ENCODE measurements around the gene IRAK2. TPM values are rescaled to one million over a fixed set of nuclear protein-coding genes. Genes with fewer than 3 reads are reported as not detected.
A peak's percentile ranks its signal among the peaks of the same experiment; 100 is the strongest.

IRAK2 gene
- polyA plus RNA-seq, 2 of the 4 experiments (the other 2 are of a cell fraction) = 7.9 to 12.5 TPM

DNA sequence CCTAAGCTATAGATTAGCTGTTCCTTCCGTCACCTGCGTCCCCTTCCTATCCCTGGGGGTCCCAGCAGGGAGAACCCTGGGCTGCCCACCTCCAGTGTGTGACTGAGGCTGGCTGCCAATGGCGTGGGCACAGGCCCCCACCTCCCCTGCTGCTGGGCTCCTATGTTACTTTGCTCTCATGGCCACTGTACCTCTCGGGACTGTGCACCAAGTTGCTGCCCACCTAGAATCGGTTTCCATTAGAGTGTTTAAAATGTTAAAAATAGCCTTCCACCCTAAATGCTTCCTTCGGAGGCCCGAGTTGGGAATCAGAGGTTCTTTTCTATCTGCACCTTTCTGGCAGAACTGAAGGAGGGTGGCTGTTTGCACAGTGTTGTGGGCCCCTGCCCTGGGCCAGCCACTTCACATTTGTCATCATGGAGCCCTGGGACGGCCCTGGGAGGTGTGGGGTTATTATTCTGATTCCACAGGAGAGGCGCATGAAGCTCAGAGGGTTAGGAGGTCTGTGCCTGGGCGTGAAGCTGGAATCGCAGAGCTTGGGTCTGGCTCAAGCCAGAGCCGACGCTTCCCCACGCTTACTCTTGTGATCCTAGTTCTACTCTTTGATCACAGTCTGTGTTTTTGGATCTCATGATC is 29.1 kb downstream of the IRAK2 start:
- 90% methylated on average over 14 of the region's 14 CpGs for WGBS (ENCODE audit: missing lambda C conversion rate)
- POLR2A ChIA-PET = interaction anchor here (0.6 to 3.3 kb wide), 2 partner anchors 11 to 28 kb away, joined by 3 to 43 read pairs; no protein-coding TSS in a partner anchor
- no peak for DNase-seq (ENCODE audit: low read depth in 1 of 2, low spot score in 1 of 2)
- H3K4me2 ChIP-seq = peak overlapping the region; percentile 77; the same call in 2 of the 3 replicates
- FAIRE-seq = no peak
- peaks cover 83% of the 10 kb centered on the region for H3K4me1 ChIP-seq
- no peaks in the 10 kb centered on the region for H3K9me3 ChIP-seq
- no peak overlapping the region for H3K4me3 ChIP-seq
- TF ChIP-seq, protein P1, sequence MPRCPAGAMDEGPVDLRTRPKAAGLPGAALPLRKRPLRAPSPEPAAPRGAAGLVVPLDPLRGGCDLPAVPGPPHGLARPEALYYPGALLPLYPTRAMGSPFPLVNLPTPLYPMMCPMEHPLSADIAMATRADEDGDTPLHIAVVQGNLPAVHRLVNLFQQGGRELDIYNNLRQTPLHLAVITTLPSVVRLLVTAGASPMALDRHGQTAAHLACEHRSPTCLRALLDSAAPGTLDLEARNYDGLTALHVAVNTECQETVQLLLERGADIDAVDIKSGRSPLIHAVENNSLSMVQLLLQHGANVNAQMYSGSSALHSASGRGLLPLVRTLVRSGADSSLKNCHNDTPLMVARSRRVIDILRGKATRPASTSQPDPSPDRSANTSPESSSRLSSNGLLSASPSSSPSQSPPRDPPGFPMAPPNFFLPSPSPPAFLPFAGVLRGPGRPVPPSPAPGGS (IDR thresholded peaks at IDR 0.05) = no peak
- TF ChIP-seq EP300 (IDR thresholded peaks at IDR 0.05) (no peak), NFE2L2 (conservative IDR thresholded peaks at IDR 0.05; ENCODE audit: low read length) (no peak), RARB (CRISPR knock-in tag; IDR thresholded peaks at IDR 0.05) (no peak), ZNF302 (CRISPR knock-in tag; IDR thresholded peaks at IDR 0.05) (no peak), HOXA7 (CRISPR knock-in tag; IDR thresholded peaks at IDR 0.05) (no peak), CHD2 (IDR thresholded peaks at IDR 0.05; ENCODE audit: low read length, partially characterized antibody) (no peak), HEYL (CRISPR knock-in tag; IDR thresholded peaks at IDR 0.05) (no peak)
- TF ChIP-seq, protein P2, sequence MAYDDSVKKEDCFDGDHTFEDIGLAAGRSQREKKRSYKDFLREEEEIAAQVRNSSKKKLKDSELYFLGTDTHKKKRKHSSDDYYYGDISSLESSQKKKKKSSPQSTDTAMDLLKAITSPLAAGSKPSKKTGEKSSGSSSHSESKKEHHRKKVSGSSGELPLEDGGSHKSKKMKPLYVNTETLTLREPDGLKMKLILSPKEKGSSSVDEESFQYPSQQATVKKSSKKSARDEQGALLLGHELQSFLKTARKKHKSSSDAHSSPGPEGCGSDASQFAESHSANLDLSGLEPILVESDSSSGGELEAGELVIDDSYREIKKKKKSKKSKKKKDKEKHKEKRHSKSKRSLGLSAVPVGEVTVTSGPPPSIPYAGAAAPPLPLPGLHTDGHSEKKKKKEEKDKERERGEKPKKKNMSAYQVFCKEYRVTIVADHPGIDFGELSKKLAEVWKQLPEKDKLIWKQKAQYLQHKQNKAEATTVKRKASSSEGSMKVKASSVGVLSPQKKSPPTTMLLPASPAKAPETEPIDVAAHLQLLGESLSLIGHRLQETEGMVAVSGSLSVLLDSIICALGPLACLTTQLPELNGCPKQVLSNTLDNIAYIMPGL (CRISPR knock-in tag; IDR thresholded peaks at IDR 0.05; ENCODE audit: borderline replicate concordance) = no peak
- CTCF ChIA-PET = interaction anchor here (0.9 to 4.6 kb wide), 9 partner anchors 11 to 31 kb away, joined by 3 to 88 read pairs (median 9); partner anchors contain the start of gene IRAK2
- no peak for ATAC-seq
- peak overlapping the region; percentile 88 for H3K27ac ChIP-seq

DNA sequence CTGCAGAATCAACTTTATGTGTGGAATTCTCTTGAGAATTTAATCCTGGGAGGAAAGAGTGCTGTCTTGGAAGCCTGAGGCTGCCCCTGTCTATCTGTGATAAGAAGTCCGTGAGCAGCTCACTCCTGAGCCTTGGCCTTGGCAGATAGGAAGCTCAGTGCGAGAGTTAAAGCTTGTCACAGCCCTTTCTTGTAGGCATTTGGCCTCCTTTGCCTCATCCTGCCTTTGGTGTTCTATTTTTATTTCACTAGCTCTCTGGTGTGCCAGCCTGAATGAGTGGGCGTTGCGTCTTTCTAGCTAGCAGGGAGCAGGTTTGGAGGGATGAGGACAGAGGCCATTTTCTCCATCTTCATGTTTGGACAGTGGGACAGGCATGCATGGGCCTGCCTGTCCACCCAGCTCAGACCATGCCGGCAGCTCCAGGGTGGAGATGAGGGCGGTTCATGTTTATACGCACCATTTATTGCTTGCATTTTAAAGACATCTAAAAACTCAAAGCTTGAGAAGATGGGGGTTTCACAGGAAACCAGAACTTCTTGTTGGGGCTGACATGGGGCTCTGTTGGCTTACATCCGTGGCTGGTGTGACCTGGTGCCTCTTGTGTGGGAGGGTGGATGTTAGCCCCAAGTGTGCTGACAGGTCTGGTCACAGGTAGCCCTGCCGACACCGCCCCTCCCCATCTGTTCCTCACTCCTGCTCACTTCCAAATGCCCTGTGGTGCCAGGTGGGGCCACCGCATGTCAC is 29.8 kb downstream of the IRAK2 start:
- Histone ChIP-seq H3K4me1 (peaks cover 83% of the 10 kb centered on the region), H3K4me2 (peak overlapping the region; percentile 7; the same call in 1 of the 3 replicates), H3K4me3 (no peak overlapping the region), H3K9me3 (no peaks in the 10 kb centered on the region), H3K27ac (peak overlapping the region; percentile 88)
- FAIRE-seq (no peak), ATAC-seq (no peak), DNase-seq (ENCODE audit: low read depth in 1 of 2, low spot score in 1 of 2) (no peak)
- POLR2A ChIA-PET = interaction anchor here (3.3 kb wide), 1 partner anchor 11 kb away, joined by 43 read pairs; no protein-coding TSS in a partner anchor
- WGBS (ENCODE audit: missing lambda C conversion rate) = 81% methylated on average over 11 of the region's 11 CpGs
- TF ChIP-seq, protein P1 (IDR thresholded peaks at IDR 0.05) = no peak
- CTCF ChIA-PET = interaction anchor here (0.9 to 4.6 kb wide), 4 partner anchors 10 to 30 kb away, joined by 3 to 88 read pairs (median 7); partner anchors contain the start of gene IRAK2

DNA sequence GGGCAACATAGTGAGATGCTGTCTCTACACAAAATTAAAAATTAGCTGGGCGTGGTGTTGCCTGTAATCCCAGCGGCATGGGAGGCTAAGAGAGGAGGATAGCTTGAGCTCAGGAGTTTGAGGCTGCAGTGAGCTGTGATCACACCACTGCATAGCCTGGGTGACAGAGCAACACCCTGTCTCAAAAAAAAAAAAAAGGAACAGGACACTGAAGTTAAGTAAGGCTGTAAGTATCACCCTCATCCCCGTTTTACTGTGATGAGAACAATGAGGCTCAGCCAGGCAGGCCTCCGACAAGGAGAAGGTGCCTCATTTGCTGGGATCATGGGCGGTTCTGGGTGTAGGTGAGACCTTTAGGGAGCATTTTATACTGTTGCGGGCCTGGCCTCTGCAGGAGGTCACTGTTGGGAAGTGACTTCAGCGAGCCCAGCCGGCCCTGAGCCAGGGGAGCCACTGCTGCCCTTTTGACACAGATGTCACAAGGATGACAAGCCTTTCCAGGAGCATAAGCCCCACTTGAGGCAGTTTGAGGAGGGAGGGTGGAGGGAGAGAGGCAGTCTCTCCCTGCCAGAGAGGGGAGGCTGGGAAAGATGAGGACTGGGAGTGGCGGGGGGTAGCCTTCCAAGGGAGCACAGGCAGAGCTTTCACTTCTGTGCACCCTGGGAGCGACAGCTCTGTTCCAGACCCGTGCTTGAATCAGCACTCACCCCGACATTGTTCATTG is 30.8 kb downstream of the IRAK2 start:
- FAIRE-seq = no peak
- POLR2A ChIA-PET = interaction anchor here (0.6 kb wide), 1 partner anchor 30 kb away, joined by 9 read pairs; no protein-coding TSS in a partner anchor
- CTCF ChIA-PET = interaction anchor here (1.3 kb wide), 1 partner anchor 31 kb away, joined by 3 read pairs; the partner anchor contains the start of gene IRAK2

More for the DNA sequence above, 30.8 kb downstream of the IRAK2 start:
- DNase-seq (ENCODE audit: low read depth in 1 of 2, low spot score in 1 of 2) (no peak), ATAC-seq (no peak)
- WGBS (ENCODE audit: missing lambda C conversion rate) = 70% methylated on average over 12 of the region's 12 CpGs
- Histone ChIP-seq H3K9me3 (no peaks in the 10 kb centered on the region), H3K4me3 (no peak overlapping the region), H3K27ac (peak overlapping the region; percentile 88), H3K4me1 (peaks cover 75% of the 10 kb centered on the region), H3K4me2 (no peak overlapping the region)
- TF ChIP-seq, protein P3, sequence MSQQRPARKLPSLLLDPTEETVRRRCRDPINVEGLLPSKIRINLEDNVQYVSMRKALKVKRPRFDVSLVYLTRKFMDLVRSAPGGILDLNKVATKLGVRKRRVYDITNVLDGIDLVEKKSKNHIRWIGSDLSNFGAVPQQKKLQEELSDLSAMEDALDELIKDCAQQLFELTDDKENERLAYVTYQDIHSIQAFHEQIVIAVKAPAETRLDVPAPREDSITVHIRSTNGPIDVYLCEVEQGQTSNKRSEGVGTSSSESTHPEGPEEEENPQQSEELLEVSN (IDR thresholded peaks at IDR 0.05; ENCODE audit: borderline replicate concordance, low read depth) = no peak
- TF ChIP-seq ZFP36 (IDR thresholded peaks at IDR 0.05; ENCODE audit: borderline replicate concordance, partially characterized antibody) = no peak
- TF ChIP-seq HOXB13 (CRISPR knock-in tag; IDR thresholded peaks at IDR 0.05; ENCODE audit: low read depth) = no peak
- TF ChIP-seq, protein P4, sequence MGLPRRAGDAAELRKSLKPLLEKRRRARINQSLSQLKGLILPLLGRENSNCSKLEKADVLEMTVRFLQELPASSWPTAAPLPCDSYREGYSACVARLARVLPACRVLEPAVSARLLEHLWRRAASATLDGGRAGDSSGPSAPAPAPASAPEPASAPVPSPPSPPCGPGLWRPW (IDR thresholded peaks at IDR 0.05) = no peak
- no peak for TF ChIP-seq FOSL2 (IDR thresholded peaks at IDR 0.05)
- TF ChIP-seq FOSL2 (CRISPR knock-in tag; IDR thresholded peaks at IDR 0.05) = no peak
- TF ChIP-seq, protein P5, sequence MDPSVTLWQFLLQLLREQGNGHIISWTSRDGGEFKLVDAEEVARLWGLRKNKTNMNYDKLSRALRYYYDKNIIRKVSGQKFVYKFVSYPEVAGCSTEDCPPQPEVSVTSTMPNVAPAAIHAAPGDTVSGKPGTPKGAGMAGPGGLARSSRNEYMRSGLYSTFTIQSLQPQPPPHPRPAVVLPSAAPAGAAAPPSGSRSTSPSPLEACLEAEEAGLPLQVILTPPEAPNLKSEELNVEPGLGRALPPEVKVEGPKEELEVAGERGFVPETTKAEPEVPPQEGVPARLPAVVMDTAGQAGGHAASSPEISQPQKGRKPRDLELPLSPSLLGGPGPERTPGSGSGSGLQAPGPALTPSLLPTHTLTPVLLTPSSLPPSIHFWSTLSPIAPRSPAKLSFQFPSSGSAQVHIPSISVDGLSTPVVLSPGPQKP (IDR thresholded peaks at IDR 0.05; ENCODE audit: low read depth, low read length) = no peak
- TF ChIP-seq HOXA7 (CRISPR knock-in tag; IDR thresholded peaks at IDR 0.05) = no peak

All from A549 (cell line).